MM.1S (cell line): ENCODE results near the gene CHFR.

Experiments used
- DNase-seq: peaks from one replicate; pipeline ENCODE4 v3.0.0-alpha.2; 2015
- H2AFZ ChIP-seq: fragments of 300-600 bp; sonication (generic); 2 replicates; pipeline ENCODE4 v1.6.0; 2016; ENCODE audit warnings: antibody characterized with exemption, low read length
- H3F3A ChIP-seq: fragments of 300-600 bp; sonication (generic); 2 replicates; pipeline ENCODE4 v1.6.1; 2016; ENCODE audit warnings: mild to moderate bottlenecking, antibody characterized with exemption, low read length, moderate library complexity, mixed read lengths; ENCODE audit not compliant: insufficient read depth
- H3K27ac ChIP-seq: fragments of 300-600 bp; sonication (generic); 2 replicates; pipeline ENCODE4 v1.5.1; 2016; ENCODE audit warnings: mild to moderate bottlenecking, low read length
- H3K27me3 ChIP-seq: fragments of 300-600 bp; sonication (generic); replicated peaks from 2 replicates; pipeline ENCODE4 v1.6.0; 2016; ENCODE audit warnings: low read length; ENCODE audit not compliant: insufficient read depth
- H3K36me3 ChIP-seq: fragments of 300-600 bp; sonication (generic); replicated peaks from 2 replicates; pipeline ENCODE4 v1.6.1; 2016; ENCODE audit warnings: mild to moderate bottlenecking, low read length, mixed read lengths; ENCODE audit not compliant: insufficient read depth
- H3K4me1 ChIP-seq: fragments of 300-600 bp; sonication (generic); 2 replicates; pipeline ENCODE4 v1.6.1; 2016; ENCODE audit warnings: low read length, mixed read lengths
- H3K4me2 ChIP-seq: fragments of 300-600 bp; sonication (generic); 2 replicates; pipeline ENCODE4 v1.6.0; 2016; ENCODE audit warnings: low read depth, low read length
- H3K4me3 ChIP-seq: fragments of 300-600 bp; sonication (generic); 2 replicates; pipeline ENCODE4 v1.5.1; 2016; ENCODE audit warnings: low read length, mixed read lengths
- H3K79me2 ChIP-seq: fragments of 300-600 bp; sonication (generic); 2 replicates; pipeline ENCODE4 v1.6.1; 2016; ENCODE audit warnings: mixed run types, low read length, mixed read lengths
- H3K9ac ChIP-seq: fragments of 300-600 bp; sonication (generic); 2 replicates; pipeline ENCODE4 v1.6.1; 2016; ENCODE audit warnings: low read length, mixed read lengths
- H3K9me2 ChIP-seq: fragments of 300-600 bp; sonication (generic); replicated peaks from 2 replicates; pipeline ENCODE4 v1.6.1; 2016; ENCODE audit warnings: mild to moderate bottlenecking, low read length, mixed read lengths; ENCODE audit not compliant: insufficient read depth
- H3K9me3 ChIP-seq: fragments of 300-600 bp; sonication (generic); replicated peaks from 2 replicates; pipeline ENCODE4 v1.6.1; 2016; ENCODE audit warnings: mild to moderate bottlenecking, low read length, mixed read lengths; ENCODE audit not compliant: insufficient read depth
- H4K20me1 ChIP-seq: fragments of 300-600 bp; sonication (generic); 2 replicates; pipeline ENCODE4 v1.6.1; 2016; ENCODE audit warnings: mild to moderate bottlenecking, low read length, moderate library complexity, mixed read lengths; ENCODE audit not compliant: insufficient read depth
- CTCF ChIP-seq: fragments of 300-600 bp; sonication (generic); IDR thresholded peaks from 2 replicates; pipeline ENCODE4 v1.5.1; 2016; ENCODE audit warnings: antibody characterized with exemption, low read length, mixed read lengths
- EZH2 ChIP-seq: fragments of 300-600 bp; sonication (generic); optimal IDR thresholded peaks from 2 replicates; pipeline ENCODE3; 2017; ENCODE audit warnings: low read depth, mild to moderate bottlenecking, antibody characterized with exemption, low read length, mixed read lengths
- EZH2phosphoT487 ChIP-seq: fragments of 300-600 bp; sonication (generic); IDR thresholded peaks from 2 replicates; pipeline ENCODE4 v1.6.1; 2018; ENCODE audit warnings: antibody characterized with exemption, low read length

The CHFR gene

GRCh38 chr12:132853285-132854092 lies 33.9 kb downstream of the CHFR start:
- Histone ChIP-seq H3K79me2 (no peaks in the 10 kb centered on the region), H3K27ac (no peak overlapping the region), H3K9me3 (no peaks in the 10 kb centered on the region), H3K9me2 (no peaks in the 10 kb centered on the region), H3K4me1 (no peaks in the 10 kb centered on the region), H2AFZ (no peak overlapping the region), H3K9ac (no peak overlapping the region), H4K20me1 (no peaks in the 10 kb centered on the region), H3K4me2 (no peak overlapping the region), H3K36me3 (no peaks in the 10 kb centered on the region), H3F3A (no peaks in the 10 kb centered on the region), H3K4me3 (no peak overlapping the region), H3K27me3 (no peaks in the 10 kb centered on the region)
- no peak for DNase-seq
- no peak for TF ChIP-seq CTCF
- TF ChIP-seq EZH2: no peak
- TF ChIP-seq EZH2phosphoT487: no peak

GRCh38 chr12:132852496-132852895 lies 34.9 kb downstream of the CHFR start:
- H3K4me3 ChIP-seq: no peak overlapping the region
- no peak for DNase-seq
- no peaks in the 10 kb centered on the region for H3K79me2 ChIP-seq
- no peaks in the 10 kb centered on the region for H3K4me1 ChIP-seq
- no peaks in the 10 kb centered on the region for H3K27me3 ChIP-seq
- no peak overlapping the region for H3K27ac ChIP-seq
- no peaks in the 10 kb centered on the region for H4K20me1 ChIP-seq
- H3F3A ChIP-seq: no peaks in the 10 kb centered on the region
- H3K4me2 ChIP-seq: no peak overlapping the region
- TF ChIP-seq EZH2 (no peak), EZH2phosphoT487 (no peak)
- no peak overlapping the region for H2AFZ ChIP-seq
- H3K9me2 ChIP-seq: no peaks in the 10 kb centered on the region
- H3K36me3 ChIP-seq: no peaks in the 10 kb centered on the region
- no peak overlapping the region for H3K9ac ChIP-seq
- no peaks in the 10 kb centered on the region for H3K9me3 ChIP-seq

GRCh38 chr12:132851465-132851864 lies 35.9 kb downstream of the CHFR start:
- H3K27me3 ChIP-seq: no peaks in the 10 kb centered on the region
- H3K9me3 ChIP-seq: no peaks in the 10 kb centered on the region
- no peaks in the 10 kb centered on the region for H3K79me2 ChIP-seq
- no peak overlapping the region for H3K4me3 ChIP-seq
- TF ChIP-seq EZH2phosphoT487: no peak
- TF ChIP-seq CTCF: no peak
- no peak for TF ChIP-seq EZH2
- H3K4me1 ChIP-seq: no peaks in the 10 kb centered on the region
- no peak overlapping the region for H3K4me2 ChIP-seq
- H3K9ac ChIP-seq: no peak overlapping the region
- H3K27ac ChIP-seq: no peak overlapping the region
- no peaks in the 10 kb centered on the region for H4K20me1 ChIP-seq
- no peaks in the 10 kb centered on the region for H3K36me3 ChIP-seq
- H3F3A ChIP-seq: no peaks in the 10 kb centered on the region
- no peak overlapping the region for H2AFZ ChIP-seq
- DNase-seq: no peak
- H3K9me2 ChIP-seq: no peaks in the 10 kb centered on the region

GRCh38 chr12:132850291-132850690 lies 37.1 kb downstream of the CHFR start:
- H3K9me2 ChIP-seq: no peaks in the 10 kb centered on the region
- no peak overlapping the region for H3K4me2 ChIP-seq
- no peak for DNase-seq
- H3K4me3 ChIP-seq: no peak overlapping the region
- no peaks in the 10 kb centered on the region for H3K36me3 ChIP-seq
- H3K9ac ChIP-seq: no peak overlapping the region
- no peaks in the 10 kb centered on the region for H4K20me1 ChIP-seq
- H3K27ac ChIP-seq: no peak overlapping the region
- H3K79me2 ChIP-seq: no peaks in the 10 kb centered on the region
- no peaks in the 10 kb centered on the region for H3K27me3 ChIP-seq
- H3F3A ChIP-seq: no peaks in the 10 kb centered on the region
- no peaks in the 10 kb centered on the region for H3K4me1 ChIP-seq
- TF ChIP-seq CTCF: no peak
- TF ChIP-seq EZH2phosphoT487: no peak
- TF ChIP-seq EZH2: no peak
- no peak overlapping the region for H2AFZ ChIP-seq
- H3K9me3 ChIP-seq: no peaks in the 10 kb centered on the region
